ENCODE measurements around the gene RASSF3.

DNA sequence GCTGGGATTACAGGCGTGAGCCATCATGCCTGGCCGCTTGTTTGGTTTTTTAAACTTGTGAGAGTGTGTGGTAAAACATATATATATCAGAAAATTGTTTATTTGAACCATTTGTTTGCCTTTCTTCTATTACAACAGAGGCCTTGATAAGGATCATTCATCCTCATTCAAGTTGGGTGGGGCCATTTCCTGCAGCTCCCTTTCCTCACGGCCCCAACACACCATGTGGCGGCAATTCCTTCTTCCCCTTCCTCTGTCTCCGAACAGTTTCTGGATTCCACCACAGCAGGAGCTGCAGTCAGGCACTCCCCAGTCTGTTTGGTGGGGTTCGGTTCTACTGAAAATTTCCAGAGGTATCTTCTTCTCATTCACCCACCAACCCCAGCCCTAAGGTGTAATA lies 42.0 kb upstream of the RASSF3 start:
- no peak for TF ChIP-seq POLR2AphosphoS5 (IDR thresholded peaks at IDR 0.05; ENCODE audit: low read depth)
- TF ChIP-seq, protein P1, sequence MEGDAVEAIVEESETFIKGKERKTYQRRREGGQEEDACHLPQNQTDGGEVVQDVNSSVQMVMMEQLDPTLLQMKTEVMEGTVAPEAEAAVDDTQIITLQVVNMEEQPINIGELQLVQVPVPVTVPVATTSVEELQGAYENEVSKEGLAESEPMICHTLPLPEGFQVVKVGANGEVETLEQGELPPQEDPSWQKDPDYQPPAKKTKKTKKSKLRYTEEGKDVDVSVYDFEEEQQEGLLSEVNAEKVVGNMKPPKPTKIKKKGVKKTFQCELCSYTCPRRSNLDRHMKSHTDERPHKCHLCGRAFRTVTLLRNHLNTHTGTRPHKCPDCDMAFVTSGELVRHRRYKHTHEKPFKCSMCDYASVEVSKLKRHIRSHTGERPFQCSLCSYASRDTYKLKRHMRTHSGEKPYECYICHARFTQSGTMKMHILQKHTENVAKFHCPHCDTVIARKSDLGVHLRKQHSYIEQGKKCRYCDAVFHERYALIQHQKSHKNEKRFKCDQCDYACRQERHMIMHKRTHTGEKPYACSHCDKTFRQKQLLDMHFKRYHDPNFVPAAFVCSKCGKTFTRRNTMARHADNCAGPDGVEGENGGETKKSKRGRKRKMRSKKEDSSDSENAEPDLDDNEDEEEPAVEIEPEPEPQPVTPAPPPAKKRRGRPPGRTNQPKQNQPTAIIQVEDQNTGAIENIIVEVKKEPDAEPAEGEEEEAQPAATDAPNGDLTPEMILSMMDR (conservative IDR thresholded peaks at IDR 0.05; ENCODE audit: low read depth in 2 of 2) = no peak
